Stimulated activated CD4-positive, alpha-beta T cell treated with anti-CD3 and anti-CD28 coated beads, TNF-alpha, amount 100 ng/mL, for 24 hours (primary cell): ENCODE results near the gene CD79A.
A peak's percentile ranks its signal among the peaks of the same experiment; 100 is the strongest.
"Not testable (repeated sequence)": the region's sequence is repeated elsewhere in the genome, so short reads cannot be mapped to it uniquely, and the experiment has no call there.

Experiments used
- DNase-seq, 3 experiments: peaks; one replicate each; pipeline ENCODE4 v3.0.0-alpha.2; 2020; ENCODE audit warnings: low read depth in 3 of 3

CD79A gene

DNA sequence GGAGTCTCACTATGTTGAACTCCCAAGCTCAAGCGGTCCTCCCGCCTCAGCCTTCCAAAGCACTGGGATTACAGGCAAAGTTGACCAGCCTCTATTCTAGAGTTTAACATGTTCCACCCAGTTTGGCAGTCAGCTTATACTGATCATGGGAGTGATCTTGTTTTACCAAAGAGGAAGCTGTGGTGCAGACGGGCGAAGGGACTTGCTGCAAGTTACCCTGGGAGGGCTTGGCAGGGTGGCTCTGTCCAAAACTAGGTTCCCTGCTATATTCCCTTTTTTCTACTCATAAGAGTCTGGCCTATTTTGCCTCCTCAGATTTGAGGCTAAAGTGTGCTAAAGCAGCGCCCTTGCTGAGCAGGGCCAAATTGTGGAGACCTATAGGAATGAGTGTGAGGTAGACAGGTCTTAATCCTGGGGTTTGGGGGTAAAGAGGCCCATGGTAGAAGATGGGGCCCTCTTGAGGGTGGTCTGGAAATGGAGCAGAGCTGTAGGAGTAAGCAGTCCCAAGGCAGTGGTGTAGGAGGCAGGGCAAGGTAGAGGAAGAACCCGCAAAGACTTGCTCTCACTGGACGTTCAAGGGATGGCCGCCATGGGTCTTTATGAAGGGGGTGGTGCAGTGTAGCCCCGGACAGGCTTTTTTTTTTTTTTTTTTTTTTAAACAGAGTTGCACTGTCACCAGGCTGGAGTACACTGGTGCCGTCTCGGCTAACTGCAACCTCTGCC, 13.7 kb upstream of the CD79A start:
- no peak for DNase-seq

GRCh38 chr19:41864374-41864773, 12.7 kb upstream of the CD79A start:
- DNase-seq = no peak

DNA sequence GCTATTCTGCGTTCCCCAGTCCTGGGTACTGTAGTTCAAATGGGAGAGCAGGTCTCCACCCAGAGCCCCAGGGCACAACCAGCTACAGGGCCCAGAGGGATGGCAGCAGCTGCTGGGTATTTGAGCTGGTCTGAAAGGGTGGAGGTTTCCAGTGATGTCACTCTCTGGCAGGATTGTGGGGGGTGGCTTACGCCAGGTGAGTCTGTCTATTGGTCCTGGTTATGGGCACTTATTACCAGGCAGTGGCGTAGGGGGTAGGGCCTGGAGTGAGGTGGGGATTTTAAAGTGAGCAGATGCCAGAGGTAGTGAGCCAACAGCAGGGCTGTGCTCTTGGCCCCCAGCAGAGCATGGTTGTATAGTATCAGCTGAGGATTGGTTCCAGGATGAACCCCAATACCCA, 10.8 kb upstream of the CD79A start:
- DNase-seq = no peak

GRCh38 chr19:41868120-41868988, 8.7 kb upstream of the CD79A start:
- DNase-seq = no peak

GRCh38 chr19:41868989-41869300, 8.1 kb upstream of the CD79A start:
- no peak for DNase-seq

DNA sequence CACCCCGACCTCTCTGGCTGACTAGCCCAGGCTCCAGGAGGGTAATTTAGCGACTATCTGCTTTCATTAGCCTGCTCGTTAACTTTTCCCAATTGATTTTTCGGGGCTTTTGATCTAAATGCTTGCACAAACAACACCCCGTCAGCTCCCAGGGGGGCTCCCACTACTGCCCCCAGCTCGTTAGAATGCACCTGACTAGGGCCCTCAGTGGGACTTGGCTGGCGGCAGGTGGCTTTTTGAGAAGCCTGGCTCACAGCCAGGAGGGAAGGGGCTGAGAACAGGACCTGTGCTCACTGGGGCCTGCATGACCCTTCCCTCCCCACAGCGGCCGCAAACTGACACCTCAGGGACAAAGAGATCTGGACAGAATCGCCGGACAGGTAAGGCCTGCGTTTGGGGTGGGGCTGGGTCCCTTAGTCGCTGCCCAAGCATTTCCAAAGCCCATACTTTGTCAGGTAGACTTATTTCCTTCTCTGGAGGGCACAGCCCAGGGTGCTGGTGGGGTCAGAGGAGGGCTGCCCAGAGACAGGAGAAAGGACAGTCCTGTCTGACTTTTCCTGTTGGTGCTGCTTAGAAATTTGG, 7.6 kb upstream of the CD79A start:
- no peak for DNase-seq

DNA sequence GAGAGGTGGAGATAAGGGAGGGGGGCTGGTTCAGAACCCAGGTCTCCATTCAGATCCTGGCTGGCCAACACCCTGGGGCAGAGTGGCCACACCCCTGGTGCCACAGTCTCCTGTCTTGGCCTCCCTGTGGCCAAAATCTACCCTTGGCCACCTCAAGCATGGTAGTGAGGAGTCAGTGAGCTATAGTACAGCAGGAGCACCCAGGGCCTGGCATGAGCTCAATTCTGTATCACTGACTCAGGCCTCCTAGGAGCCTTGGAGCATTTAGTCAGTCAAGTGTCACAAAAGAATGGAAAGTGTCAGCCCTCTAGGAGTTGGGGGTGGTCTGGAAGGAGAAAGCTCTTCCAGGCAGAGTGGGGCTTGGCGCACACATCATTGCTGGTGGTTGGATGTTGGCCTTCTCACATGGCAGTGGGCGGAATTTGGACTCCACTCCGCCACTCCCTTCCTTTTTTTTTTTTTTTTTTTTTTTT, 6.6 kb upstream of the CD79A start:
- no peak for DNase-seq

- peak in 2 of 3 experiments; percentile 40 to 69 for DNase-seq
Observed at GRCh38 chr19:41871573-41872383, 5.3 kb upstream of the CD79A start.

DNA sequence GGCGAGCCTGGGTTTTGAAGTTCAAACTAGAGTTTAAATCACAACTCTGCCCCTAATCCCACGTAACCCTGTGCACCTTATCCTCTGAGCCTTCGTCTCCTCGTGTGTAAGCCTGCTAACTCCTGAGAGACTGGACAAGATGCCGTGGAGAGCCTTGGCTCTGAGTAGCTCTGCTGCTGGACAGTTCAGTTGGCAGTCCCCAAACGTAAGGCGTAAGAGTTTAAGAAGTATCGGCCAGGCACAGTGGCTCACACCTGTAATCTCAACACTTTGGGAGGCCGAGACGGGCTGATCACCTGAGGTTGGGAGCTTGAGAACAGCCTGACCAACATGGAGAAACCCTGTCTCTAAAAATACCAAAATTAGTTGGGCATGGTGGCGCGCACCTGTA, 4.7 kb upstream of the CD79A start:
- no peak for DNase-seq

DNA sequence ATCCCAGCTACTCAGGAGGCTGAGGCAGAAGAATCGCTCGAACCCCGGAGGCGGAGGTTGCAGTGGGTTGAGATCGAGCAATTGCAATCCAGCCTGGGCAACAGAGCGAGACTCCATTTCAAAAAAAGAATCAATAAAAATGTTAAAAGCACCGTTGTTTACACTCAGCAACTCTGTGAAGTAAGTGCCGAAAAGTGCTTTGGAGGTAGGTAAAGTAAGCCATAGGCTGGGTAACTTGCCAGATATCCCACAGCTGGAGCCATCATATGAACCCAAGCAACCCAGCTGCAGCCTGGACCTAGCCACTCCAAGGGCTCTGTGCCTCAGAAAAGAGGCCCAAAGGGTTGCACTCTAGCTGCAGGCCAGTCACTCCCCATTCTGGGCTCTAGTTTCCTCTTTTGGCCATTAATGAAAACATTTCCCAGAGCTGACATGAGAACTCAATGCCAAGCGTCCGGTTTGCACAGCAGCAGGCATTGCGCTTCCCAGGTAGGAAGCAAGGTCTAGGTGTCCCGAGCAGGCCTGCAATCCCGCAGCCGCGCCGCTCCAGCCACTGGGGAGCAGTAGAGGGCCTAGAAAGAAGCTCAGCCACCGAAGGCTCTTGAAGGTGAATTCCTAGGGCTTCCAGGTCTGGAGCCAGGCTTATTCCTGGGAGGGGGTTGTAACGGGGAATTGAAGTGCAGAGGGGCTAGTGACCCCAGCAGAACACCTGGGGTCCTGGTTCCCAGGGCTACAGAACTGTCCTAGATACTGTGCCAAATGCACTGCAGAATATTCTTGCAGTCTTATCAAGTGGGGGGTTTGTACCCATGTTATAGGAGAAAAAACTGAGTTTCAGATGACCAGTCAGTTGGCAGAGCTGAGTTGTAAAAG, 4.1 kb upstream of the CD79A start:
- DNase-seq = peak in 2 of 3 experiments; percentile 43 to 69

DNA sequence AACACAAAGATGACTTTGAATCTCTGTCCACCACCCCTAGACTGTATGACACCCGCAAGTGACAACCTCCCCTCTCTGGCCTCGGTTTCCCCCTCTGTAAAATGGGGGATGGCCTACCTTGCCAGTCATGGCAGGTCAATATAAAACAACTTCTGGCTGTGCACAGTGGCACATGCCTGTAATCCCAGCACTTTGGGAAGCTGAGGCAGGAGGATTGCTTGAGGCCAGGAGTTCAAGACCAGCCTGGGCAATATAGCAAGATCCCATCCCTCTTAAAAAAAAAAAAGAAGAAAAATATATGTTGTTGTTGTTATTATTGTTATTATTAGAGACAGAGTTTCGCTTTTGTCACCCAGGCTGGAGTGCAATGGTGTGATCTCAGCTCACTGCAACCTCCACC, 1.1 kb upstream of the CD79A start:
- DNase-seq = not testable (repeated sequence)

DNA sequence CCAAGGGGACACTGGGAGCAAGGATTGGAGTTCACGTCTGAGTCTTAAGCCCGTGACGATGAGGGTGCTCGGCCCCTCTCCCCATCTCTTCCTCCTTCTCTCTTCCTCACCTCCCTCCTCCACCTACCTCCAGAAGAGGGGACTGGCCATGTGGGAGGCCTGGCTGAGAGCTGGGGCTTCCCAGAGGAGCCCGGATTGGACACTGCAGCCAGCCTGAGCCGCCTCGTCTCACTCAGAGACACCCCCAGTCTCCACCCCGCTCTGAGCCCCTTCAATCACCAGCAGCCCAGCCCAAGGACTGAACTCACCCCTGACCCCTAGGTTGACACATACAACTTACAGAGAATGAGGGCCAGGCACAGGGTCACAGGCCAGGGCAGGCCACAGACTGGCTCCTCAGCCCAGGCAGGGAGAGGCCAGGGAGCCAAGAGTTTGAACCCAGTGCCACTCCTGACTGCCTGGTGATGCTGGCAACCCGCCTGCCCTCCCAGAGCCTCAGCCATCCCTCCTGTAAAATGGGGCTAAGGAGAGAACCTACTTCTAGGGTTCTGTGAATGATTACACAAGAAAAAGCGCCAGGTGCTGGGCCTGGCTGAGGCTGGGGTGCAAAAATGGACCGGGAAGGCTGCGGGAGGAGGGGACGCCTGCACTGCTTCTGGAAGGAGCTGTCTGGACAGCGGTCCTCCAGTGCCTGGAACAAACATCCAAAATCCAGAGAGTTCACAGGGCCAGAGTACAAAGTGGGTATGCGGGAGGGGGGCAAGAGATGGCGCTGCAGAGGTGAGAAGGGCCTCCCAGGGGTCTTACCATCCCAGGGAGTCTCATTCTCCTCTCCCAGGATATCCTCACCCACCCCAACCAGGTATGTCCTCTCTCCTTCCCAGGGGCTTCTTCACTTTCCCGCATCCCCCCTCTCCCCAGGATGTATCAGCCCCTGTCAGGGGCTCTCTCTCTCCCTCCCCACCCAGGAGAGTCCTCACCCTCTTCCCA, 1.1 kb downstream of the CD79A start:
- DNase-seq = no peak

DNA sequence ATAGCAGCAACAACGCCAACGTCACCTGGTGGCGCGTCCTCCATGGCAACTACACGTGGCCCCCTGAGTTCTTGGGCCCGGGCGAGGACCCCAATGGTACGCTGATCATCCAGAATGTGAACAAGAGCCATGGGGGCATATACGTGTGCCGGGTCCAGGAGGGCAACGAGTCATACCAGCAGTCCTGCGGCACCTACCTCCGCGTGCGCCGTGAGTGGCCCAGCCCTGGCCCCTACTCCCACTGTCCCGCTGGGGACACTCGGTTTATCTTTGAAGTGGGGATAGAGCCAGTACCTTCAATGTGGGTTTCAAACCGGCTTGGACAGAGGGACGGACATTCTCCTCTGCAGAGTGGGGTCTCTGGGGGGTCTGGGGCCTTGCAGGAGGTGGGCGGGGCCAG, 2.0 kb downstream of the CD79A start:
- no peak for DNase-seq

- no peak for DNase-seq
Observed at GRCh38 chr19:41879670-41880328, 2.7 kb downstream of the CD79A start.

GRCh38 chr19:41880329-41880708, 3.2 kb downstream of the CD79A start:
- no peak for DNase-seq

- DNase-seq = peak in 2 of 3 experiments; percentile 53 to 60
Observed at GRCh38 chr19:41882568-41883462, 5.7 kb downstream of the CD79A start, which contains the start of gene ARHGEF1. TSS of gene ARHGEF1 (plus strand) at chr19:41883184. CDS start at chr19:41888083, 4,899 bp downstream.

DNA sequence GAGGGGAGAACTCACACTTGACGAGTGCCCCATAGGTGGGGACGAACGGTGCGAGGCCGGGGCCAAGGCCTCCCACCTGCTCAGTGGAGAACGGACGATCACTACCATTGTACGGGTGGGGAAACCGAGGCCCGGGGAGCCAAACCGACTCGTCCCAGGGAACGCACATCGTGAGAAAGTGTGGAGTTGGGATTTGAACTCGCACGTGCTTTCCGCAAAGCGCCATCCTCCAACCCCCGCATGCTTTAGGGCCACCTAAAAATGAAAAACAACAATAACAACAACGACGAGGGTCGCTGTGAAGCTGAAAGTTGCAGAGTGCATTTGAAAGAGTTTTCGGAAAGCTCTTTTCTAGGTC, 6.4 kb downstream of the CD79A start:
- DNase-seq = no peak
